ENCODE measurements around the gene ANKRD55.
"Not testable (repeated sequence)": the region's sequence is repeated elsewhere in the genome, so short reads cannot be mapped to it uniquely, and the experiment has no call there.

ANKRD55 gene

GRCh38 chr5:56233230-56233629 lies at the start of gene ANKRD55:
ANKRD55 (minus strand) TSS chr5:56233330; CDS start chr5:56232913, 417 bp downstream.
- peak; percentile 10 for DNase-seq

DNA sequence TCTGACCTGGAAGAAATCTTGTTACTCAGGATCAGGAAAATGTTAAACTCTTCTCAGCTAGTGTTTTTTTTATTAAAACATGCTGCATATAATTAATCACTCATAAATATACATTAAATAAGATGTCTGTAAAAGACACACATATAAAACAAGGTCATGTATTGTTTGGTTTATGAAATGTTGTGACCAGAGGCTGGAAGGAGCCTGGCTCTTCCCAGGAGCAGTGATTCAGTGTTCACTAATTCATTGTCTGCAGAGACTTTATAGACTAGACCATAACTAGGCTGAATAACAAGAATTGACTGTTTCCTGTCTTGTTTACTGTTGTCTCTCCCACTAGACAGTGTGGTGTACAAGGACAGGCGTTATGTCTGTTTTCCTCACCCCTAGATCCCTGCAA lies 49.1 kb upstream of the ANKRD55 start:
- DNase-seq = no peak

GRCh38 chr5:56281489-56282165 lies 48.5 kb upstream of the ANKRD55 start:
- no peak for DNase-seq

DNA sequence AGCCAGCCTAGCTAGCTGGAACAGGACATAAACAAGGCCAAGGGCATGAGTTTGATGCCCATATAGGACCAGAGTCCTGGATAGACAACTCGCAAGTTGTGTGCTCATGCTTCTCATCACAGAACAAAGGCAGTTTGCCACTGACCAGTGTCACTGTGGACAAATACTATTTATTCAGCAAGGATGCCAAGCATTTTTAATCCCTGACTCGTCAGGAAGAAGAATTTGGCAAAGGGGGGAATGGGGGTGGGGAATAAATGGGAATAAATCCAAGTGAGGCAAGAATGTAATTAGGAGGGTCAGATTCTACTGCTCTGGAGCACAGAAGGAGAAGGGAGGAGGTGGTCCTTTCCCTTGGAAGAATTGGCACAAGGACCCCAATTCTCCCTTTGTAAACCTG lies 46.8 kb upstream of the ANKRD55 start:
- no peak for DNase-seq

DNA sequence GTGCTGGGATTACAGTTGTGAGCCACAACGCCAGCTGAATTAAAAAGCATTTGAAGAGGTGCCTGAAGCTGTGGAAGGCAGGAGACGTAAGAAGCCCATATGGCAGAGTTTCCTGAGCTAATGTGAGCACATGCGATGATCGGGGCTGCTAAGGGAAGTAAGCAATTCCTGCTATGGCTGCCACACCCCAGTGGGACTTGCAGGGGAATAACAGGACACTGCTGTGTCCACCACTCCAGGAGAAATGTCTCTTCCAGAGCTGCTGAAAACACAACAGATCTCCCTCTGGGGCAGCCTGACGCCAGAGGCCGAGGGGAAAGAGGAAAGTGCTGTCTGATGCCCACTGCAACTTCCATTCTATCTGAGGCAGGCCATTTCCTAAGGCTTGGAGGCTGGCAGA lies 46.2 kb upstream of the ANKRD55 start:
- no peak for DNase-seq

- DNase-seq = no peak
Measured at GRCh38 chr5:56278335-56278753, 45.2 kb upstream of the ANKRD55 start.

DNA sequence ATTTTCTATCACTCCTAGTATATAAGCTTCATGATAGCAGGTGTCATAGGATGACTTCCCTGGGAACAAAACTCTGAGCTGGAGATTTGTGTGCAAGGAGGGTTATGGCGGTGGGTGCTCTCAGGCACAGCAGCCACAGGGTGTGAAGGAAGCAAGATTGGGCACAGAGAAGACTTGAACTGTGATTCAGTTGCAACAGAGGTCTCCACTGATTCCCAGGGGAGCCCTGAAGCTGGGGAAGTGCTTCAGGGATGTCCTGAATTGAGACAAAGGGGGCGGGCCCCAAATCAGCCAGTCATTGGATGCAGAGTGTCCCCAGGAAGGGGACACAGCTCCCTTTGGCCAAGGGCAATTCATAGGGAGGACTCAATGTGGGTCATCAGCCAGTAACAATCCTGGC lies 44.4 kb upstream of the ANKRD55 start:
- DNase-seq = no peak

DNA sequence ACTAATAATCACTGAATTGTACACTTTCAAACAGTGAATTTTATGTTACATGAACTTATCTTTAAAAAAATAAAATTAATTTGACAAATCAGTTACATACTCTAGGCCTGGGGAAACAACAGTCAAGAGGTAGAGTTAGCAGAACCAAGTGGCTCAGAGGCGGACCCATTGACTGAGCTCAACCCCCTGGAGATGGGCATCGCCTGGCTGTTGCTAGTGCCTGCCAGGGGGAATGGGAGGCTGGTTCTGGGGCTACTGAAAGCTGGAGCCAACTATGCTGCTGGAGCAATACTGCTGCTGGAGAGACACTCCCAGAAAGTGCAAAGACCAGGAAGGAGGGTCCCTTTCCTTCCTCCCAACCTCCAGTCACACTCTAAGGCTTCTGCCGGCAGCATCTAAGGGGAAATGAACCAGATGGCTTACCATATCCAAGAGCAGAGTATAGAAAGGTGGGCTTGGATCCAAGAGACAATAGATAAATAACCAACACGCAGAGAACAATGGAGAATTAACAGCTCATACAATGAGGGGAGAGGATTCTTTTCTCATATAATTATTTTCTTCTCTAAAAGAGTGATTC lies 40.3 kb upstream of the ANKRD55 start:
- no peak for DNase-seq

DNA sequence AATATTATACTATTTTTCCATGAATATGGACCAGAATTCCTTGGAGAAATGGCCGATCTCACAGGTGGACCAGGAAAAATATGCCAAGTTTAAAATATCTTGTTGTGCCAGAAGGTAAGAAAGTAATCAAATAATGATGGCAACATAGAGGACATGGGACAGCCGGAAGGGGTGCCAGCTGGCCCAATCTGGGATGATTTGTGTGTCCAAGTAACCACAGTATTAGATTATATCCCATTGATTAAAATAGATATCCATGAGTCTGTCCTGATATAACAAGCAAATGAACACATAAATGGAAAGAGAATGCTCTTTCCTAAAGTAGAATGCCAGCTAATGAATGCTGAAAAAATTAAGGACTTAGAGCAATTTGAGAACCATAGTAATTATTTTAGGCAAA lies 39.6 kb upstream of the ANKRD55 start:
- no peak for DNase-seq

- DNase-seq = no peak
Measured at GRCh38 chr5:56270568-56271392, 37.6 kb upstream of the ANKRD55 start.

DNA sequence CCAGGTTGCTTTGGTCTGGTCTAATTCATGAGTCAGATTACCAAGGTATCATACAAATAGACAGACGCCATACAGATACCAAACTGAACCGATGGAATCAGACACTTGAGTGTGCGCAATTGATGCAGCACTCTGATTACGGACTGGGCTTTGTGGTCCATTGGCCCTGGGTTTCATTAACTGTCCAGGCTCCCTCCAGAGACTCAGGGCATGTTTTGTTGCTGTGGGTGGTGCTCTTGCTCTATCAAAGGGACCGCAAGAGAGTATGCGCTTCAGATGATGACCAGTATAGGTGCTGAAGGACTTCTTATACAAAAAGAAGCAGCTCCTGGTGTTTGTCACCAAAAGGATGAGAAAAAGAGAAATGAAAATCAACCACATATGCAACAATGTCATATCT lies 36.9 kb upstream of the ANKRD55 start:
- DNase-seq = no peak

DNA sequence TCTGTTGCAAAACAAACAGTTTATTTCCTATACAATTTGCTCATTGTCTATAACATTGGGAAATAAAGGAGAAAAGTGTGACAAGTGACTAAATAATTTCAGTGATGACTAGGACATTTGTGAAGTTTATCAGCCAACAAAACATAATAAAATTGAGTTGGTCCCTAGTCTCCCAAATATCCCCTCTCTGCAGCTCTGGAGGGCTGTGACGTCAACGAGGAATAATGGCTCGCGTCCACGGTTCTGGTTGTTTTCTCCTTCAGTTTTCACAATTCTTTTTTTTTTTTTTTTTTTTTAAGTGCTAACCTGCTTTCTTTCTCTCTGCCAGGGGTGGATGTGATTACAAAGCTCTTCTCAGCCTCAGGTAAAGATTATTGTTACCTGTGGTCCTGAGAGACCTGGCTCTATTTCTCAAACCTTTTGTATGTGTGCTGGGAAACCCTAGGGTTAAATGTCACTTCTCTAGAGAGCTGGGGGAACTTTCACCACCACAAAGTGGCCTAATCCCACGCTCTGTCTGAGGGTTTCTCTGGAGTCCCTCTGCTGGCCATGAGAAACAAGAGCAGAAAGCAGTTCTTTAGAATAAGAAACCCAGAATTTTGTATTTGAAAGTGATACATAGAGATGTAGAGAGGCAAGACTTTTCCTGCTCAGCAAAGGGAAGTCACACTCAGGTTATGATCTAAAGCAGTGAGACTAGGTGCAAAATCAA lies 36.2 kb upstream of the ANKRD55 start:
- DNase-seq = peak; percentile 2

- not testable (repeated sequence) for DNase-seq
Measured at GRCh38 chr5:56268707-56269106, 35.6 kb upstream of the ANKRD55 start.

- DNase-seq = no peak
Measured at GRCh38 chr5:56267856-56268255, 34.7 kb upstream of the ANKRD55 start.

- DNase-seq = no peak
Measured at GRCh38 chr5:56264417-56265025, 31.4 kb upstream of the ANKRD55 start.

GRCh38 chr5:56262279-56262678 lies 29.1 kb upstream of the ANKRD55 start:
- no peak for DNase-seq

- DNase-seq = no peak
Measured at GRCh38 chr5:56259002-56259511, 25.9 kb upstream of the ANKRD55 start.

- not testable (repeated sequence) for DNase-seq
Measured at GRCh38 chr5:56257763-56258529, 24.8 kb upstream of the ANKRD55 start.

DNA sequence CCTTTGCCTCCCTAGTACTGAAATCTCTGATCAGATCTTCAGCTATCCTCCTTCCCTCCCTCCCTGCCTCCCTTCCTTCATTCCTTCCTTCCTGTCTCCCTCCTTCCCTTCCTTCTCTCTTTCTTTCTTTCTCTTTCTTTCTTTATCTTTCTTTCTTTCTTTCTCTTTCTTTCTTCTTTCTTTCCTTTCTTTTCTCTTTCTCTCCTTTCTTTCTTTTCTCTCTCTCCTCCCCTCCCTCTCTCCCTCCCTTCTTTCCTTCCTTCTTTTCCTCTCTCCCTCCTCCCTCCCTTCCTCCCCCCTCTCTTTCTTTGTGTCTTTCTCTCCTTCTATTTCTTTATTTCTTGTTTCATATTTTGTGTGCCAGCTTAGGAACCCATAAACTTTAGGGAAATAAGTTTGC lies 23.9 kb upstream of the ANKRD55 start:
- DNase-seq = no peak

DNA sequence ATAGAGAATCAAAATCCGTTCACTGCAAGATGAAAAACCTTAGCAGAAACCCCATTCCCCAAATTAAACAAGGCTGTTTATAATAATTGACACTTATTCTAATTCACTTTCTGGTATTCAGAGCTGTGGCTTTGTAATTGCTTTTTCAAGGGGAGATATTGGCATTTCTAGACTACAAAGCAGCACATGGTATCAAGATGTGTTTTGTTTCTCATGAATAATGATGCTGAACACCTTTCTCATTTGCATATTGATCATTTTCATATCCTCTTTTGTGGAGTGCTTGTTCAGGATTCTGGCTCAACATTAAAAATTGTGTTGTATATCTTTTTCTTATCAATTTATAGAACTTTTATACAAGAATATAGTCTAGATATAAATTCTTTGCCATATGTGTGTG lies 22.4 kb upstream of the ANKRD55 start:
- DNase-seq = no peak

GRCh38 chr5:56253924-56254323 lies 20.8 kb upstream of the ANKRD55 start:
- no peak for DNase-seq

- DNase-seq = no peak
Measured at GRCh38 chr5:56253126-56253525, 20.0 kb upstream of the ANKRD55 start.

All from NCI-H2081 treated with DMSO at 0.1 percent for 48 hours (cell line).